ENCODE measurements around the gene C12orf42. TPM values are rescaled to one million over a fixed set of nuclear protein-coding genes. Genes with fewer than 3 reads are reported as not detected.

The C12orf42 gene
- total RNA-seq, 1 donor from 2014 or later = not detected

- Histone ChIP-seq H3K36me3 (no peaks in the 10 kb centered on the region), H3K9me3 (no peaks in the 10 kb centered on the region), H3K4me1 (no peaks in the 10 kb centered on the region), H3K27me3 (no peaks in the 10 kb centered on the region), H3K4me3 (no peak overlapping the region), H3K27ac (no peak overlapping the region)
- intact Hi-C loops (cut with DNase I) = no loop called here
- TF ChIP-seq CTCF (IDR thresholded peaks at IDR 0.05) = no peak
- no peak for DNase-seq (ENCODE audit: low spot score in 2 of 2)
These were observed 116.1 kb downstream of the C12orf42 start for GRCh38 chr12:103379670-103380069.

GRCh38 chr12:103373088-103373523 lies 122.7 kb downstream of the C12orf42 start:
- Histone ChIP-seq H3K9me3 (no peaks in the 10 kb centered on the region), H3K27me3 (no peaks in the 10 kb centered on the region), H3K4me3 (no peak overlapping the region), H3K27ac (no peak overlapping the region), H3K4me1 (no peaks in the 10 kb centered on the region), H3K36me3 (no peaks in the 10 kb centered on the region)
- TF ChIP-seq CTCF (IDR thresholded peaks at IDR 0.05) = no peak
- no peak for DNase-seq (ENCODE audit: low spot score in 2 of 2)
- intact Hi-C loops (cut with DNase I) = no loop called here

- Histone ChIP-seq H3K36me3 (no peaks in the 10 kb centered on the region), H3K27me3 (no peaks in the 10 kb centered on the region), H3K4me1 (no peaks in the 10 kb centered on the region), H3K9me3 (no peaks in the 10 kb centered on the region), H3K4me3 (no peak overlapping the region), H3K27ac (no peak overlapping the region)
- intact Hi-C loops (cut with DNase I) = no loop called here
- TF ChIP-seq CTCF (IDR thresholded peaks at IDR 0.05) = no peak
- no peak for DNase-seq (ENCODE audit: low spot score in 2 of 2)
These were observed 125.8 kb downstream of the C12orf42 start for GRCh38 chr12:103369929-103370328.

GRCh38 chr12:103368167-103368566 lies 127.6 kb downstream of the C12orf42 start:
- H3K9me3 ChIP-seq = no peaks in the 10 kb centered on the region
- H3K36me3 ChIP-seq = no peaks in the 10 kb centered on the region
- no peak for TF ChIP-seq CTCF (IDR thresholded peaks at IDR 0.05)
- no peaks in the 10 kb centered on the region for H3K4me1 ChIP-seq
- DNase-seq (ENCODE audit: low spot score in 2 of 2) = no peak
- H3K27ac ChIP-seq = no peak overlapping the region
- intact Hi-C loops (cut with DNase I) = no loop called here
- no peaks in the 10 kb centered on the region for H3K27me3 ChIP-seq
- no peak overlapping the region for H3K4me3 ChIP-seq

GRCh38 chr12:103354403-103354802 lies 141.4 kb downstream of the C12orf42 start:
- TF ChIP-seq CTCF (IDR thresholded peaks at IDR 0.05) = no peak
- H3K27ac ChIP-seq = no peak overlapping the region
- intact Hi-C loops (cut with DNase I) = no loop called here

GRCh38 chr12:103353913-103354312 lies 141.9 kb downstream of the C12orf42 start:
- no peaks in the 10 kb centered on the region for H3K27me3 ChIP-seq
- H3K4me3 ChIP-seq = no peak overlapping the region
- no peaks in the 10 kb centered on the region for H3K4me1 ChIP-seq
- no peaks in the 10 kb centered on the region for H3K9me3 ChIP-seq
- no peak for TF ChIP-seq CTCF (IDR thresholded peaks at IDR 0.05)
- no peak for DNase-seq (ENCODE audit: low spot score in 2 of 2)
- intact Hi-C loops (cut with DNase I) = no loop called here
- H3K36me3 ChIP-seq = no peaks in the 10 kb centered on the region
- no peak overlapping the region for H3K27ac ChIP-seq

More at GRCh38 chr12:103354403-103354802, 141.4 kb downstream of the C12orf42 start:
- no peaks in the 10 kb centered on the region for H3K27me3 ChIP-seq
- H3K4me3 ChIP-seq = no peak overlapping the region
- H3K4me1 ChIP-seq = no peaks in the 10 kb centered on the region
- H3K36me3 ChIP-seq = no peaks in the 10 kb centered on the region
- no peak for DNase-seq (ENCODE audit: low spot score in 2 of 2)
- H3K9me3 ChIP-seq = no peaks in the 10 kb centered on the region
